HEK293 (cell line): ENCODE results near the gene ETDA.

ENCODE experiments used
- CTCF ChIA-PET: fragments of 350-600 bp; formaldehyde crosslinking; extraction: SDS; loops from one replicate; lab custom pipeline; 2021; ENCODE audit warnings: antibody characterized with exemption; lab: Yijun Ruan, JAX
- POLR2A ChIA-PET: fragments of 300-600 bp; formaldehyde crosslinking; extraction: SDS; loops from one replicate; lab custom pipeline; 2020; ENCODE audit warnings: antibody characterized with exemption, inconsistent platforms; lab: Yijun Ruan, JAX
- H3K27ac ChIP-seq: fragments of 200-500 bp; sonication (Bioruptor generic); 2 replicates; pipeline ENCODE4 v1.5.1; 2014; ENCODE audit warnings: low read depth, low read length, control low read depth, inconsistent platforms; ENCODE audit errors: extremely low read depth
- H3K36me3 ChIP-seq, 2 experiments: fragments of 200-500 bp in 1 of 2; sonication (Bioruptor generic) in 1 of 2; 1 replicate in 1 of 2; 2 replicates in 1 of 2; pipeline ENCODE4 v1.5.1; 2014 to 2017; ENCODE audit warnings: inconsistent platforms in 2 of 2, low read length in 2 of 2; ENCODE audit not compliant: control insufficient read depth in 2 of 2, insufficient read depth in 1 of 2
- H3K4me1 ChIP-seq: fragments of 200-500 bp; sonication (Bioruptor generic); 2 replicates; pipeline ENCODE4 v1.5.1; 2014; ENCODE audit warnings: mild to moderate bottlenecking, low read length, inconsistent platforms; ENCODE audit not compliant: control insufficient read depth, insufficient read depth
- H3K4me3 ChIP-seq: 2 replicates; pipeline ENCODE4 v1.5.1; 2011; ENCODE audit warnings: low read depth, mild to moderate bottlenecking, control low read depth, low read length, moderate library complexity
- H3K9me3 ChIP-seq: fragments of 200-500 bp; sonication (Bioruptor generic); 2 replicates; pipeline ENCODE4 v1.5.1; 2014; ENCODE audit warnings: low read depth, low read length, inconsistent platforms; ENCODE audit not compliant: control insufficient read depth, insufficient read depth
- BCL11A ChIP-seq: fragments of 450-650 bp; formaldehyde crosslinking; IDR thresholded peaks from 2 replicates; pipeline ENCODE4 v1.5.1; 2016; ENCODE audit warnings: low read depth, missing biosample characterization, missing genetic modification characterization
- GFI1B ChIP-seq: fragments of 450-650 bp; formaldehyde crosslinking; IDR thresholded peaks from 2 replicates; pipeline ENCODE4 v1.5.1; 2016; ENCODE audit warnings: missing biosample characterization, missing genetic modification characterization
- GLI2 ChIP-seq: fragments of 450-650 bp; formaldehyde crosslinking; IDR thresholded peaks from 2 replicates; pipeline ENCODE4; 2017; ENCODE audit warnings: missing biosample characterization, missing genetic modification characterization, low read depth, borderline replicate concordance
- KLF1 ChIP-seq: fragments of 450-650 bp; formaldehyde crosslinking; IDR thresholded peaks from 2 replicates; pipeline ENCODE4 v1.5.1; 2016; ENCODE audit warnings: missing biosample characterization, missing genetic modification characterization
- PRDM4 ChIP-seq: fragments of 450-650 bp; formaldehyde crosslinking; IDR thresholded peaks from 2 replicates; pipeline ENCODE4 v1.5.1; 2017; ENCODE audit warnings: missing biosample characterization, missing genetic modification characterization
- WT1 ChIP-seq: fragments of 450-650 bp; formaldehyde crosslinking; IDR thresholded peaks from 2 replicates; pipeline ENCODE4 v1.5.1; 2016; ENCODE audit warnings: missing biosample characterization, missing genetic modification characterization
- ZBTB11 ChIP-seq: fragments of 450-650 bp; formaldehyde crosslinking; conservative IDR thresholded peaks from 2 replicates; pipeline ENCODE4 v1.5.1; 2016; ENCODE audit warnings: low read depth, missing biosample characterization, missing genetic modification characterization
- ZFP3 ChIP-seq: fragments of 450-650 bp; formaldehyde crosslinking; IDR thresholded peaks from 2 replicates; pipeline ENCODE4 v1.5.1; 2016; ENCODE audit warnings: low read depth, missing biosample characterization, missing genetic modification characterization
- ZFP41 ChIP-seq: fragments of 450-650 bp; formaldehyde crosslinking; IDR thresholded peaks from 2 replicates; pipeline ENCODE4 v1.5.1; 2016; ENCODE audit warnings: missing biosample characterization, missing genetic modification characterization, borderline replicate concordance
- ZNF112 ChIP-seq: fragments of 450-650 bp; formaldehyde crosslinking; IDR thresholded peaks from 2 replicates; pipeline ENCODE4 v1.5.0; 2017; ENCODE audit warnings: missing biosample characterization, missing genetic modification characterization
- ZNF146 ChIP-seq: fragments of 450-650 bp; formaldehyde crosslinking; IDR thresholded peaks from 2 replicates; pipeline ENCODE4 v1.5.1; 2016; ENCODE audit warnings: missing biosample characterization, missing genetic modification characterization
- ZNF18 ChIP-seq: fragments of 450-650 bp; formaldehyde crosslinking; IDR thresholded peaks from 2 replicates; pipeline ENCODE4 v1.5.1; 2016; ENCODE audit warnings: missing biosample characterization, missing genetic modification characterization
- ZNF214 ChIP-seq: fragments of 450-650 bp; formaldehyde crosslinking; IDR thresholded peaks from 2 replicates; pipeline ENCODE4 v1.5.1; 2017; ENCODE audit warnings: missing biosample characterization, mild to moderate bottlenecking, missing genetic modification characterization, borderline replicate concordance
- ZNF623 ChIP-seq: fragments of 450-650 bp; formaldehyde crosslinking; IDR thresholded peaks from 2 replicates; pipeline ENCODE4 v1.5.1; 2016; ENCODE audit warnings: missing biosample characterization, missing genetic modification characterization
- ZNF785 ChIP-seq: fragments of 450-650 bp; formaldehyde crosslinking; IDR thresholded peaks from 2 replicates; pipeline ENCODE4 v1.5.1; 2016; ENCODE audit warnings: missing biosample characterization, missing genetic modification characterization
- ZSCAN30 ChIP-seq: fragments of 450-650 bp; IDR thresholded peaks from 2 replicates; pipeline ENCODE4 v1.5.1; 2018; ENCODE audit warnings: missing biosample characterization, mild to moderate bottlenecking, missing genetic modification characterization, moderate library complexity
- TF ChIP-seq, protein P1 (sequence below): fragments of 450-650 bp; formaldehyde crosslinking; IDR thresholded peaks from 2 replicates; pipeline ENCODE4 v1.5.1; 2016; ENCODE audit warnings: missing biosample characterization, missing genetic modification characterization
- TF ChIP-seq, protein P2 (sequence below): fragments of 450-650 bp; formaldehyde crosslinking; IDR thresholded peaks from 2 replicates; pipeline ENCODE4 v1.5.1; 2016; ENCODE audit warnings: missing biosample characterization, missing genetic modification characterization
- TF ChIP-seq, protein P3 (sequence below): fragments of 450-650 bp; formaldehyde crosslinking; IDR thresholded peaks from 2 replicates; pipeline ENCODE4; 2016; ENCODE audit warnings: missing biosample characterization, missing genetic modification characterization

ETDA gene

DNA sequence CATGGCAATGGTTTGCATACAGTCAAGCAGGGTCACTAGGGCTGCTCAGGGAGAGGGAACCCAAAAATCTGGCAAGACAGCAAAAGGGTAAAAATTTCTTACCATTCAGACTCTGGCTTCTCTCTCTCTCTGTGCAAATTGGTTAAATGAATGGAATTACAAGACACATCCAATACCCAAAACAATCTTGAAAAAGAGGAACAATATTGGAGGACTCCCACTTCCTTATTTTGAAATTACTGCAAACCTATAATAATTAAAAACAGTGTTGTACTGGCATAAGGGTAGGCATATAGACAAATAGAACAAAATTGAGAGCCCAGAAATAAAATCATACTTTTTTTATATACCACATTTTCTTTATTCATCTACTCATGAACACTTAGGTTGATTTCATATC, 24.1 kb downstream of the ETDA start:
- H3K4me3 ChIP-seq = no peak overlapping the region
- no peaks in the 10 kb centered on the region for H3K4me1 ChIP-seq
- H3K9me3 ChIP-seq = no peaks in the 10 kb centered on the region; the same call in 1 of the 2 replicates
- ChIA-PET CTCF (interaction anchor here (0.7 kb wide), 1 partner anchor 1918 kb away, joined by 3 read pairs; no protein-coding TSS in a partner anchor), POLR2A (no interaction called here)
- TF ChIP-seq WT1 (tag by site-specific recombination) (no peak), ZNF18 (tag by site-specific recombination) (no peak), ZFP41 (tag by site-specific recombination) (no peak), BCL11A (tag by site-specific recombination) (no peak), ZSCAN30 (tag by site-specific recombination) (no peak), ZFP3 (no peak), ZNF623 (tag by site-specific recombination) (no peak), ZNF146 (tag by site-specific recombination) (no peak), GFI1B (tag by site-specific recombination) (no peak), ZBTB11 (tag by site-specific recombination) (no peak), ZNF214 (tag by site-specific recombination) (no peak), ZNF785 (tag by site-specific recombination) (no peak), ZNF112 (tag by site-specific recombination) (no peak), GLI2 (no peak)
- TF ChIP-seq, protein P1, sequence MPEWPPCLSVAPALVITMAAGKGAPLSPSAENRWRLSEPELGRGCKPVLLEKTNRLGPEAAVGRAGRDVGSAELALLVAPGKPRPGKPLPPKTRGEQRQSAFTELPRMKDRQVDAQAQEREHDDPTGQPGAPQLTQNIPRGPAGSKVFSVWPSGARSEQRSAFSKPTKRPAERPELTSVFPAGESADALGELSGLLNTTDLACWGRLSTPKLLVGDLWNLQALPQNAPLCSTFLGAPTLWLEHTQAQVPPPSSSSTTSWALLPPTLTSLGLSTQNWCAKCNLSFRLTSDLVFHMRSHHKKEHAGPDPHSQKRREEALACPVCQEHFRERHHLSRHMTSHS (tag by site-specific recombination) = no peak
- H3K27ac ChIP-seq = no peak overlapping the region
- no peaks in the 10 kb centered on the region for H3K36me3 ChIP-seq

- CTCF ChIA-PET = interaction anchor here (0.8 kb wide), 1 partner anchor 176 kb away, joined by 3 read pairs; no protein-coding TSS in a partner anchor
- Histone ChIP-seq H3K9me3 (no peaks in the 10 kb centered on the region; the same call in 1 of the 2 replicates), H3K36me3 (no peaks in the 10 kb centered on the region), H3K4me1 (no peaks in the 10 kb centered on the region), H3K4me3 (no peak overlapping the region), H3K27ac (no peak overlapping the region)
- POLR2A ChIA-PET = no interaction called here
- TF ChIP-seq, protein P2, sequence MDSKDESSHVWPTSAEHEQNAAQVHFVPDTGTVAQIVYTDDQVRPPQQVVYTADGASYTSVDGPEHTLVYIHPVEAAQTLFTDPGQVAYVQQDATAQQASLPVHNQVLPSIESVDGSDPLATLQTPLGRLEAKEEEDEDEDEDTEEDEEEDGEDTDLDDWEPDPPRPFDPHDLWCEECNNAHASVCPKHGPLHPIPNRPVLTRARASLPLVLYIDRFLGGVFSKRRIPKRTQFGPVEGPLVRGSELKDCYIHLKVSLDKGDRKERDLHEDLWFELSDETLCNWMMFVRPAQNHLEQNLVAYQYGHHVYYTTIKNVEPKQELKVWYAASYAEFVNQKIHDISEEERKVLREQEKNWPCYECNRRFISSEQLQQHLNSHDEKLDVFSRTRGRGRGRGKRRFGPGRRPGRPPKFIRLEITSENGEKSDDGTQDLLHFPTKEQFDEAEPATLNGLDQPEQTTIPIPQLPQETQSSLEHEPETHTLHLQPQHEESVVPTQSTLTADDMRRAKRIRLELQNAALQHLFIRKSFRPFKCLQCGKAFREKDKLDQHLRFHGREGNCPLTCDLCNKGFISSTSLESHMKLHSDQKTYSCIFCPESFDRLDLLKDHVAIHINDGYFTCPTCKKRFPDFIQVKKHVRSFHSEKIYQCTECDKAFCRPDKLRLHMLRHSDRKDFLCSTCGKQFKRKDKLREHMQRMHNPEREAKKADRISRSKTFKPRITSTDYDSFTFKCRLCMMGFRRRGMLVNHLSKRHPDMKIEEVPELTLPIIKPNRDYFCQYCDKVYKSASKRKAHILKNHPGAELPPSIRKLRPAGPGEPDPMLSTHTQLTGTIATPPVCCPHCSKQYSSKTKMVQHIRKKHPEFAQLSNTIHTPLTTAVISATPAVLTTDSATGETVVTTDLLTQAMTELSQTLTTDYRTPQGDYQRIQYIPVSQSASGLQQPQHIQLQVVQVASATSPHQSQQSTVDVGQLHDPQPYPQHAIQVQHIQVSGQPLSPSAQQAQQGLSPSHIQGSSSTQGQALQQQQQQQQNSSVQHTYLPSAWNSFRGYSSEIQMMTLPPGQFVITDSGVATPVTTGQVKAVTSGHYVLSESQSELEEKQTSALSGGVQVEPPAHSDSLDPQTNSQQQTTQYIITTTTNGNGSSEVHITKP (tag by site-specific recombination) = no peak
- TF ChIP-seq, protein P3, sequence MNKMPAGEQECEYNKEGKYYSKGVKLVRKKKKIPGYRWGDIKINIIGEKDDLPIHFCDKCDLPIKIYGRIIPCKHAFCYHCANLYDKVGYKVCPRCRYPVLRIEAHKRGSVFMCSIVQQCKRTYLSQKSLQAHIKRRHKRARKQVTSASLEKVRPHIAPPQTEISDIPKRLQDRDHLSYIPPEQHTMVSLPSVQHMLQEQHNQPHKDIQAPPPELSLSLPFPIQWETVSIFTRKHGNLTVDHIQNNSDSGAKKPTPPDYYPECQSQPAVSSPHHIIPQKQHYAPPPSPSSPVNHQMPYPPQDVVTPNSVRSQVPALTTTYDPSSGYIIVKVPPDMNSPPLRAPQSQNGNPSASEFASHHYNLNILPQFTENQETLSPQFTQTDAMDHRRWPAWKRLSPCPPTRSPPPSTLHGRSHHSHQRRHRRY (tag by site-specific recombination) = no peak
- no peak for TF ChIP-seq PRDM4 (tag by site-specific recombination)
- no peak for TF ChIP-seq KLF1 (tag by site-specific recombination)
Observed at GRCh38 chrX:135287266-135287823, 35.5 kb downstream of the ETDA start.
